ES-I3 (cell line): ENCODE measurements around the gene NPSR1.
"Not testable (repeated sequence)": the region's sequence is repeated elsewhere in the genome, so short reads cannot be mapped to it uniquely, and the experiment has no call there.

Experiments used
- H3K36me3 ChIP-seq: 2 replicates; pipeline ENCODE4 v1.6.1; 2013; ENCODE audit warnings: mild to moderate bottlenecking, low read length, control low read depth, moderate library complexity; ENCODE audit not compliant: insufficient read depth
- H3K4me1 ChIP-seq: 2 replicates; pipeline ENCODE4 v1.6.1; 2013; ENCODE audit warnings: mild to moderate bottlenecking, control low read depth, low read length; ENCODE audit not compliant: insufficient read depth
- H3K9ac ChIP-seq: 2 replicates; pipeline ENCODE4 v1.6.1; 2013; ENCODE audit warnings: low read depth, mild to moderate bottlenecking, low read length, moderate library complexity
- H3K9me3 ChIP-seq: 2 replicates; pipeline ENCODE4 v1.6.1; 2013; ENCODE audit warnings: mild to moderate bottlenecking, low read length, moderate library complexity; ENCODE audit not compliant: control insufficient read depth, insufficient read depth

Gene NPSR1, protein sequence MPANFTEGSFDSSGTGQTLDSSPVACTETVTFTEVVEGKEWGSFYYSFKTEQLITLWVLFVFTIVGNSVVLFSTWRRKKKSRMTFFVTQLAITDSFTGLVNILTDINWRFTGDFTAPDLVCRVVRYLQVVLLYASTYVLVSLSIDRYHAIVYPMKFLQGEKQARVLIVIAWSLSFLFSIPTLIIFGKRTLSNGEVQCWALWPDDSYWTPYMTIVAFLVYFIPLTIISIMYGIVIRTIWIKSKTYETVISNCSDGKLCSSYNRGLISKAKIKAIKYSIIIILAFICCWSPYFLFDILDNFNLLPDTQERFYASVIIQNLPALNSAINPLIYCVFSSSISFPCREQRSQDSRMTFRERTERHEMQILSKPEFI

DNA sequence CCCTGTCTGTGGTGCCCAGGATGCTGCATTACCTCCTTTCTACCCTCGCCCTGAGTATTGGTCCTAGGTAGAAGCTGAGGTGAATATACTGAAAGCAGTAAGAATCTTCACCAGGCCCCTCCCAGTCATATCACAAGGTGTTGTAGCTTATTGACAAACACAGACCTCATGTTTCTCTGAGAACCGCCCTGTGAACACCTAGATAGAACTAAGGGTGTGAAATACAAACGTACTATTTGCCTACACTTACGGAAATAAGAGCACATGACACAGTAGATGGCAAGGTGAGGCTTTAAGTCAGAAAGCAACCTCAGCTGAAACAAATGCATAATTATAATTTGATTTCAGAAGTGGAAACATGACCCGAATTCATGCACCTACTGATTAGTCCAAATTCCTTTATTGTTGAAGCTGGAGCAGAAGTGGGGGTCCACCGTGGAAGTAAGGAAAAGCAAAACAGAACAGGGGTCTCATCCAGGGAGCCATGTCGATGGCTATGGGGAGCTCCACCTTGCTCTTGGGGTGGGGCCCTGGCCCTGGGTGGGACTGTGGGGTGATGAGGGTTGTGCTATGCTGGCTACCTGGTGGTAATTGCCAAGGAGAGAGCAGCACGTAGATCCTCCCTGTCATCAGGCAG is at the start of gene NPSR1:
NPSR1 (plus strand) TSS at position 587 of the 637 bp plus-strand sequence. CDS start 195 bp downstream, outside the sequence.
- Histone ChIP-seq H3K4me1 (peaks cover 11% of the 10 kb centered on the region; the same call in 1 of the 2 replicates), H3K9ac (no peak within 1 kb of the TSS), H3K9me3 (no peaks in the 10 kb centered on the region), H3K36me3 (no peaks in the 10 kb centered on the region)

DNA sequence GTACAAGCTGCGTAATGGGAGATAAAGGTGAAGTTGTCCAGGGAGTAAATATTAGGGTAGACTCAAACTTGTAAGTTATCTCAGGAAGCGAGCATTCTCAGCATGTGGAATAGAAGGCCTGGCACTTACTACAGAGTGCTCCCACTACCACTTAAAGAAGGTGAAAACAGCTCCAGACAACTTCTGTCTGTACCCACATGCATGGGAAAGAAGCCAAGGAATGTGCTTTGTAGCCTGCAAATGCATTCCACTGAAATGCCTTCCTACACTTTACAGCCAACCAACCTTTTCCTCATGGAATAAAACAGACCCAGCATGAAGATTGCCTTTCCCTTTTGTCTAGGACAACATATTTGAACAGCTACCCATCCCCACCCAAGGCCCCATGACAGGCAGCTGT is 45.4 kb upstream of the NPSR1 start:
- Histone ChIP-seq H3K36me3 (no peaks in the 10 kb centered on the region), H3K4me1 (no peaks in the 10 kb centered on the region), H3K9ac (no peak overlapping the region), H3K9me3 (no peaks in the 10 kb centered on the region)

DNA sequence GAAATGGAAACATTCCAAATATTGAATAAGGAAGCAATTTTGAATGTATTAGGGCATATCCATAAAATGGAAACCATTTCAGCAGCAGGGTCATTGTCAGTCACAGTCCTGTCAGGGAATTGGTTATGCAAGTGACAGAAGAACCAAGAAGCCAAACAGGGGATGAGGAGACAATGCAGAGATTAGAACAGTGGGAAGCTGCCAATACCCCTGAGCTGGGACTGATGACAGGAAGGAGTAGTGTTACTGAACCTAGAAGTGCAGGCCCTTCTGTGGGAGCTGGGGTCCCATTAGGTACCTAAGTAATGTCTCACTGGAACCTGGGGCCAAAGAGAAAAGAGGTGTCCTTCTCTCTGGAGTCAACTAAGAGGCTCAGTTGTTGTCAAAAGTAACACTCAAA is 37.6 kb upstream of the NPSR1 start:
- H3K9me3 ChIP-seq: no peaks in the 10 kb centered on the region
- H3K4me1 ChIP-seq: no peaks in the 10 kb centered on the region; the same call in 1 of the 2 replicates
- no peaks in the 10 kb centered on the region for H3K36me3 ChIP-seq
- no peak overlapping the region for H3K9ac ChIP-seq

DNA sequence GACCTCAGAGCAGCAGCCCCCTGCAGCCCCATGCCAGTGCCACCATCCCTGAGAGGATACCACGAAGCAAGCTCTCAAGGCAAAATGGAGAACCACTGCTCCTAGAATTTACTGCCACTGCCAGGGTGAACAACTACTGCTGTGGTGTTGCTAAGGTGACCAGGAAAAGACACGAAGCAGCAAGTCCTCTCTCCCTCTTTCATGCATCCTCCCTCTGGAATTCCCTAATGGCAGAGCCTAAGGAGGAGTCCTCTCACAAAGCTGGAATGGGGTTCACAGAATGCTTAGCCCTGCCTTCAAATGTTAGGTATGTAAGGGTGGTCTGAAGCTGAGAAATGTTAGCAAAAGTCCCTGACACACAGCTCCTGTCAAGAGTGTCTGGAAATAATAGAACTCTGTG is 35.8 kb upstream of the NPSR1 start:
- Histone ChIP-seq H3K9ac (no peak overlapping the region), H3K4me1 (no peaks in the 10 kb centered on the region; the same call in 1 of the 2 replicates), H3K36me3 (no peaks in the 10 kb centered on the region), H3K9me3 (no peaks in the 10 kb centered on the region)

DNA sequence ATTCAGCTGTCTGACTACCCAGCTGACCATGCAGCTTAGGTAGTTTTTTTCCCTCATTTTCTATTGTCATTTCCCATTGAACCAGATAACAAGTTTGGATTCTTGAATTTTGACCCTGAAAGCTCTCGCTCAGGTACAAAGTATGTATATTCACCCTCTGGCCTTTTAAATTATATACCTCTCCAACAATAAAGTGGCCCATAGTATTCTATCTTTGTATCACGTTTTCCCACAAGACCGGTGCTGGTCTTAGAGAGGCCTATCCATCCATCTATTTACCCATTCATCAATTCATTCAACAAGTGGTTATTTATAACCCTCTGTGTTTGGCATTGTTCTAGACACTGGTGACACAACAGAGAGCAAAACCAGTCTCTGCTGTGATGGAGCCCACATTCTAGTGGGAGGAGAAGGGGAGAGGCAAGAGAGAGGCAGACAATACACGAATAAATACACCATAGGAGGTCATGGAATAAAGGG is 35.2 kb upstream of the NPSR1 start:
- Histone ChIP-seq H3K9me3 (no peaks in the 10 kb centered on the region), H3K36me3 (no peaks in the 10 kb centered on the region), H3K9ac (no peak overlapping the region), H3K4me1 (no peaks in the 10 kb centered on the region; the same call in 1 of the 2 replicates)

DNA sequence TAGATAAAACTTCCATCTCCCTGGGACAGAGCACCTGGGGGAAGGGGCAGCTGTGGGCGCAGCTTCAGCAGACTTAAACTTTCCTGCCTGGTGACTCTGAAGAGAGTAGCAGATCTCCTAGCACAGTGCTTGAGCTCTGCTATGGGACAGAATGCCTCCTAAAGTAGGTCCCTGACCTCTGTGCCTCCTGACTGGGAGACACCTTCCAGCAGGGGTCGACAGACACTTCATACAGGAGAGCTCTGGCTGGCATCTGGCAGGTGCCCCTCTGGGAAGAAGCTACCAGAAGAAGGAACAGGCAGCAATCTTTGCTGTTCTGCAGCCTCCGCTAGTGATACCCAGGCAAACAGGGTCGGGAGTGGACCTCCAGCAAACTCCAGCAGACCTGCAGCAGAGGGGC is 29.4 kb upstream of the NPSR1 start:
- not testable (repeated sequence) for H3K9me3 ChIP-seq, H3K9ac ChIP-seq, H3K36me3 ChIP-seq, H3K4me1 ChIP-seq

DNA sequence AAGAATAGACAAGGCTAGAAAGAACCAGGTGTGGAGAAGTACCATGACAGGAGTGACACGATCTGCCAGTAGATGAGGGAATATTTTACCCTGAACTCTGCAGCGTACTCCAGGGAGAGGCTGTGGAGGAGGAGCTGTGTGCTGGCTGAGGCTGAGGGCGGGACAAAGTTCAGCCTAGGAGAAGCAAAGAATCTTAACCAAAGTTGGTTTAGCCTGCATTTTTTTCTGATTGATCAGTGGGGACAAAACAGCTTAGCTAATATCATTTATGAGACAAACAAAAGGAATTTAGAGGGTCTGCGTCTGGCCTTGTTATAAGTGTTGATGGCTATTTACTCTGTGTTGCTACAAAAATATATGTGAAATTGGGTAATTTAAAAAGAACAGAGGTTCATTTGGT is 5.2 kb upstream of the NPSR1 start:
- H3K9me3 ChIP-seq: no peaks in the 10 kb centered on the region
- no peak overlapping the region for H3K9ac ChIP-seq
- no peaks in the 10 kb centered on the region; the same call in 1 of the 2 replicates for H3K36me3 ChIP-seq
- H3K4me1 ChIP-seq: peaks cover 7% of the 10 kb centered on the region; the same call in 1 of the 2 replicates

DNA sequence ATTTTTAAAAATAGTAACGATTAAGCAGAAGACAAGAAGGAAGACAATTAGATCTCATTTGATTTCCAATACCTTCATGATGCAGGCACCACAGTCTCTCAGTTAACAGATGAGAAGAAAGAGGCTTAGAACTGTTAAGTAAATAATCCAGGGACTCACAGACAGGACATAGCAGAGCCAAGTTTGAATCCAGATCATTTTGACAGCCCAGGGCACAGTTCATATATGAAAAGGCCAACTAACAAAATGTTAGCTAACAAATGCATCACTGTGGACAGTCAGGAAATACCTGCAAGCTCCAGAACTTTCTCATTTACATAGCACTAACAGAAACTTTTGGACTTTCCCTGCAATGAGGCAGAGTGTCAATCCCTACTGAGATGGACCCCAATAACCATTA is 4.2 kb upstream of the NPSR1 start:
- Histone ChIP-seq H3K4me1 (peaks cover 7% of the 10 kb centered on the region; the same call in 1 of the 2 replicates), H3K36me3 (no peaks in the 10 kb centered on the region; the same call in 1 of the 2 replicates), H3K9me3 (no peaks in the 10 kb centered on the region)

DNA sequence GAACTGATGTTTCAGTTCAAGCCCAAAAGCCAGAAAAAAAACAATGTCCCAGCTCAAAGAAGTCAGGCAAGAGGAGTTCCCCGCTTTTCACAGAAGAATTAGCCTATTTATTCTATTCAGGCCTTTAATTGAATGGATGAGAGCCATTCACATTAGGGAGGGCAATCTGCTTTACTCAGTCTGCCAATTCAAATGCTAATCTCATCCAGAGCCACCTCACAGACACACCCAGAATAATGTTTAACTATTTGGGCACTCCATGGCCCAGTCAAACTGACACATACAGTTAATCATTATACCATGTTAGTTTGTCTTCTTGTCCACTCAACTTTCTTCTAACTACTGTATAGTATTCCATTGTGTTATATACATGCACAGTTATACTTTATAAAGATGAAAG is 2.6 kb upstream of the NPSR1 start:
- H3K4me1 ChIP-seq: peaks cover 7% of the 10 kb centered on the region; the same call in 1 of the 2 replicates
- H3K9me3 ChIP-seq: no peaks in the 10 kb centered on the region
- H3K9ac ChIP-seq: no peak overlapping the region
- H3K36me3 ChIP-seq: no peaks in the 10 kb centered on the region

More for the DNA sequence above, 4.2 kb upstream of the NPSR1 start:
- no peak overlapping the region for H3K9ac ChIP-seq

DNA sequence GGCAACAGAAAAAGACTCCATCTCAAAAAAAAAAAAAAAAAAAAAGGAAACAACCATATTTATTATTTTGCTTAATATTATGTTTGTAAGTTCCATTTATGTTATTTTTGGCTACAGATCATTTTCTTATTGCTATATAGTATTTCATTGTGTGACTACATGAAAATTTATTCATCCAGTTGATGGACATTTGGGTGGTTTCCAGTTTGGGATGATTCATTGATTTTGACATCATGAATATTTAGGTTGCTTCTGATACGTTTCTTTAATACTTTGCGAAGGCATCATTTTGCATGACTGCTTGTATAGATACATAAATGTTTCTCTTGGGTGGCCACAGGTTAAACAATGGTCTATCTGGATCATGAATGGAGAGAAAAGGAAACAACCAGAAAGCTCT is 2.0 kb upstream of the NPSR1 start:
- Histone ChIP-seq H3K4me1 (peaks cover 7% of the 10 kb centered on the region; the same call in 1 of the 2 replicates), H3K9me3 (no peaks in the 10 kb centered on the region), H3K9ac (no peak overlapping the region), H3K36me3 (no peaks in the 10 kb centered on the region)

DNA sequence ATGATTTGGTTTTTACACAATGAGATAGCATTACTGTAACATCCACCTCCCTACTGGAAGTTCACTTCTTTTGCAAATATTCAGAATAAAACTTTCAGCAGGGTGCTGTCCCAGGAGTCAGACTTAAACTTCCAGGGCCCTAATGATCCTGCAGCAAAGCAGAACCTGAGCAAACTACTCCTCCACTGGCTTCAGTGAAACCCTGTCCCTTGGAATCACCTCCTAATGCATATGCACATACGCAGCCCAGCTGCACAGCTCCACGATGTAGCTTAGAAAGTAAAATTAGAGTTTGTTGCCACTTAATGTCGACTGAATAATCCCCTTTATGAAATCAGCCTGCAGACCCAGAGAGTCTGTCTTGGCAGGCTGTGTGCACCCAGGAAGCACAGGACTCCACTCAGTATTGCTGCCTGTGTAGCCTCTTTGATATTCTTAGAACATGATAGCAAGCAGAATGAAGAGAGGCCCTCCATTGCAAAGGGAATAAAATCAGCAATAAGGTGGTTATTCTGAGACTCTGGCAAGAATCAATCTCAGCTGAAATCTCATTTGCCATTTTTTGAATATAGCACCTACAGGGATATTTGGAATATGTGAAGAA is 1.6 kb downstream of the NPSR1 start:
- H3K36me3 ChIP-seq: no peaks in the 10 kb centered on the region
- no peaks in the 10 kb centered on the region for H3K9me3 ChIP-seq
- H3K4me1 ChIP-seq: peaks cover 11% of the 10 kb centered on the region; the same call in 1 of the 2 replicates
- no peak overlapping the region for H3K9ac ChIP-seq

DNA sequence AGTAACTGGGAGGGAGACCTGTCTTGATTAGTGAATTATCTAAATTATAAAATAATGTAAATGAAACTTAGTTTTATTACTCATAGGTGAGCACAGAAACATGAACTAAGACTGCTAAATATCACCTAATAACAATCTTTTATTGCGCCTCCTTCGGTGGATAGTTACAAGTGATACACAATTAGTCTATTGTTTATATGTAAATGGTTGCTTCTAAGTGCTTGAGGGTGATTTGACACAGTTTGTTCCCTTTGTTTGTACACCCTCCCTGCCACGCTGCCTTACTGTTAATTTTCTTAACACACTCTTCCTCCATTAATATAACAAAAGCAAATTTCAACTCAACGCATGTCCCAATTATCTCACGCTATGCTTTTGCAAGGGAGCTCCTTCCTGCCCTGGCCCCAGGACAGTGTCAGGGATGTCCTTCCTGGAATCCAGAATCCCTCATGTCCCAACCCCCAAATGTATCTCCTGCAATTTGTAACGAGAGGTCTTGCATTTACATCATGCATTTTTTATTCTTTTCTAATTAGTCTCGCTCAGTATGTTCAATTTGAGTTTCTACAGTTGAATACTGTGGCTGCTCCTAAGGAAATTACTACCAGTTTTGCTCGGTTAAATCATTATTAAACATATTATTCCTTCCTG is 4.2 kb downstream of the NPSR1 start:
- no peak overlapping the region for H3K9ac ChIP-seq
- H3K9me3 ChIP-seq: no peaks in the 10 kb centered on the region
- peaks cover 11% of the 10 kb centered on the region; the same call in 1 of the 2 replicates for H3K4me1 ChIP-seq
- no peaks in the 10 kb centered on the region for H3K36me3 ChIP-seq

DNA sequence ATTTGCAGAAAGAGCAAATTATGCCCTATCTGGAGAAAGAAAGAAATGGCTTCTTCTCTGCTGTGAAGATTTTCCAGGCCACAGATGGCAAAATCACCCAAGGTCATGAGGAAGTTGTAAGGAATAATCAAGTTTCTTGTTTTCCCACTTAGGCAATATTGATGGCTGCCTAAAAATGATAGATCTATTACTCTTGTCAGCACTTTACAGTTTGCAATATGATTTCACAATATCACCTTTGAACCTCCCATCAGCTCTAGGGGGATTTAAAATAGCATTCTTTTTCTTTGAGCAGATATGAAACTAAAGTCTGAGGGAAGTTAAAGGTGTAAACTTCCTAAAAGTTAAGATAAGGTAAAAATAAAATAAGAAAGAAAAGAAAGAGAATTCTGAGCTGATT is 6.7 kb downstream of the NPSR1 start:
- Histone ChIP-seq H3K9me3 (no peaks in the 10 kb centered on the region), H3K4me1 (peaks cover 11% of the 10 kb centered on the region; the same call in 1 of the 2 replicates), H3K9ac (no peak overlapping the region), H3K36me3 (no peaks in the 10 kb centered on the region)

DNA sequence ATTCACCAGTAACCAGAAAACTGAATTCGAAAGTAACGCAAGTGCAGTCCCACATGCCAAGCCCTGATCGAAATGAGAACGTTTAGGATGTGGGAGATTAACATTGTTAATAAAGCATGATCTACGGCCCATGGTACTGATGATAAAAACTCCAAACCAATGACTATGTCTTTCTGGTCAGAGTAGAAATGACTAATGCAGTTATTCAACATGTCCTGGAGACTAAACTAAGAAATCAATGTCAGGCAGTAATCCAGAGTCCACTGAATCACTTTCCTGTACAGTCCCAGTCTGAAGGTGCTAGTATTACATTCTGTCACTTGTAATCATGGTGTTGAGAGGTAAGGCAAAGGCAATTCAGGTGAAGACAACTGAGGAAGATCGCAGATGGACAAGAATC is 14.4 kb downstream of the NPSR1 start:
- H3K36me3 ChIP-seq: no peaks in the 10 kb centered on the region
- H3K9ac ChIP-seq: no peak overlapping the region
- H3K4me1 ChIP-seq: no peaks in the 10 kb centered on the region
- no peaks in the 10 kb centered on the region for H3K9me3 ChIP-seq
